ENCODE measurements around the gene DHX16.
"Not testable (repeated sequence)": the region's sequence is repeated elsewhere in the genome, so short reads cannot be mapped to it uniquely, and the experiment has no call there.

The DHX16 gene

DNA sequence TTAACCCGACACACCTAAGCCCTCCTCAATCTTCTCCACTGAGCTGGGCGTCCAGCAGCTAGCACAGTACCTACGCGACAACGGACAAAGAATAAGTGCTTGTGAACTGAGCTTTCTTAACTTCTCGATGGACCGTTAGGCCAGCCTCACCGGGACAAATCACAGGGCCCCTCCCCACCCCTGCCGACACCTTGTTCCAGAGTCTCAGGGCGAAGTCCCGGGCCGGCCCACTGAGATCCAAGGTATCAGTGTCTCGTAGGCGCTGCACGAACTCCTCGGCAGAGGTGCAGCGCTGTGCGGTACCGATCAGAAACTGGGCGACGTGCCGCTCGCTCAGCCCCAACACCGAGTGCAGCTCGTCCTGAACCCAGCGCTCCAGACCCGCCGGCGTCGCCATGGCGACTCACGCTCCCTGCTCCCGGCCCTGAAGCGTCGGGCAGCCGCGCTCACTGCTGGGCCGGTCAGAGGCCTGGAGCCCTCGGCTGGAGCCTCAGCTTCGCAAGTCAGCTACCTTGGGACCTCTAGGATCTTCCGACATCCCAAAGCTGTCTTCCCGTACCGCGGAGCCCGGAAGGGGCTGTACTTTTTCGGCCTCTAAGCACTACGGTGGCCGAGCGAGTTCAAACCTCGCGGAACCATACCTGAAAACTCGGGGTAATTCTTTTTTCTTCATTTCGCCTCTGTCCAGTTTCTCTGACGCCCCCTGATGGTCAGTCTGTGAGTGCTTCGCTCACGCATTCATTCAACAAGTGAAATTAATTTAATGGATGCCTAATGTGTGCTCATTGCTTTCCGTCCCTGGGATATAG, at the start of gene DHX16:
DHX16 (minus strand) TSS at position 562 of the 809 bp plus-strand sequence; CDS start at position 397, 165 bp downstream.
- DNase-seq: peak; percentile 80

- not testable (repeated sequence) for DNase-seq
Observed at GRCh38 chr6:30722025-30722279, 49.1 kb upstream of the DHX16 start.

DNA sequence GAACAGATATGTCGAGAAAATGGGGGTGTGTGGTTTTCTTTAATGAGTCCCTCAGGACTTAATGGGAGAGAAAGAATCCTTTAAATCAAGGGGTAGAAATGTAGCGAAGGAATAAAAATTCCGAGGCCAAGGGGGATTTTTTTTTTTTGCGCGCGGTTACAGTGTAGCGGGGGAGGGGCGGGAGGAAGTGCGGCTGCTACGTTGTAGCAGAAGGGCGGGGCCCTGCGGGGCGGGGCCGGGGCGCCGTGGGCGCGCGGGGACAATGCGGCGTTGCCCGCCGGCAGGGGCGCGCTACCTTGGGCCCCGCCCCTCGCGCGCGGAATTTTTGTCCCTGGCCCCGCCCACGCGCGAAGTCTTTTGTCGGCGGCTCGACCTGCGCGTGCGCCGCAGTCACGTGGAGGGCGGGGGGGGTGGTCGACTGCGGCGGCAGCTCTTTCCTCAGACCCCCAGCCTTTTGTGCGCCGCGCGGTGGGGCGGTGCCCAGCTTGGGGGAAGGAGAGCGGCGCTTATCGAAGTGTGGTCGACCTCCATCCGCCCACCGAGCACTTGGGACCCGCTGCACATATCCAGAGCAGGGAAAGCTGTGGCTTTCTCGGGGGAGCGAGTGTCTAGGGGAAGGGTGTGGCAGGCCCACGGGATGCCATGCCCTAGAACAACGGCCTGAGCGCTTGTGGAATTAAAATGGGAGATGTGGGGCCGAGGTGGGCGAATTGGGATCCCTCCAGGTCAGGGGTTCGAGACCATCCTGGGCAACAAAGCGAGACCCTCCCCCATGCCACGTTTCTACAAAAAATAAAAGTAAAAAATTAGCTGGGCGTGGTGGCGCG, 48.6 kb upstream of the DHX16 start:
- no peak for DNase-seq

DNA sequence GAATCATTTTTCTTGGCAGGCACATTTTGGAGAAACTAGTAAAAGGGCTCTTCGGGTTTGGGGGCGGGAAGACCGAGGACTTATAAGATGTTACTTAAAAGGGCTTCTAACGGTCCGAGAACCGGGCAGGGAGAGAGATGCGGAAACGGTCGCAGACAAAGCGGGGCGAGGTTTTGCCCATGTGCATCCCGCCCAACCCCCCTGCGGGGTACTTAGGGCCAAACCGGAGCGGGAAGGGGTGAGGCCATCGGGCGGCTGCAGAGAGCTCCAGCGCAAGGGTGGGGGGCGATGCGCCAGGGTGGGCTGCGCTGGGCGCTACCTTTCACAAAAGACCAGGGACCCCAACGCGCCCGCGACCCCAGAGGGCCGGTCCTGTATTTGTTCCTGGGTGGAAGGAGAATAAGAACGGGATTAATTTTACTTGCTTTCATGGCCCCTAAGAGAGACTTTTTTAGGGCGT, 48.0 kb upstream of the DHX16 start:
- DNase-seq: no peak

DNA sequence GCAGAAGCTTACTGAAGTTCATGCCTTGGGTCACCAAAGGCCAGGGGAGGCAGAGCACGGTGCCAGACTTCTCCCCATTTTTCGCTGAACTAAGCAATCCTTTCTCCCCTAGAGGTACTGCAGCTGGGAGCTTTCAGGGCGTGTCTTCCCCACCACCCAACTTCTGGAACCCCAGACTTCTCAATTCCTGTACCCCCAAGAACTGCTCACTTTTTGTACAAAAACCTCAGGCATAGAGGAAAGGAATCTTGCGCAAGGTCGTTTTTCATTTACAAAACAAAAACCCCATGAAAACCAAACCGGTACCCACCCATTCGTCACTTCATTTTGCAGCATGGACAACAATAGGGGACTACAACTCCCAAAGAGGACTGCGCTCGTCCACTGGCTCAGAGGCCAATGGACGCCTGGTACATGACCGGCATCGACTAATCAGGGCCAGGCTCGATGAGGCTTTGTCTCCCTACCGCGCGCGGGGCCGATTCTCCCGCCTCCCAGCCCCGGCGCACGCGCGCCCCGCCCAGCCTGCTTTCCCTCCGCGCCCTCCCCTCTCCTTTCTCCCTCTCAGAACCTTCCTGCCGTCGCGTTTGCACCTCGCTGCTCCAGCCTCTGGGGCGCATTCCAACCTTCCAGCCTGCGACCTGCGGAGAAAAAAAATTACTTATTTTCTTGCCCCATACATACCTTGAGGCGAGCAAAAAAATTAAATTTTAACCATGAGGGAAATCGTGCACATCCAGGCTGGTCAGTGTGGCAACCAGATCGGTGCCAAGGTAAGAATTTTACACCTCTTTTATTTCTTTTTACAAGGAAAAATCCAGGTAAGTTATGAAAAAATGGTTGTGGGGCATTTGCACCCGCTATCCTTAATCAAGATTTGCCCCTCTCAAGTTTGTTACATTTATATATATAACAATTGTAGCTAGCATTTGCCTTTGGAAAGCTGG, 47.3 kb upstream of the DHX16 start, which contains the start of gene TUBB:
TUBB (plus strand) TSS at position 562 of the 947 bp plus-strand sequence; CDS start at position 717, 155 bp downstream.
- peak; percentile 98 for DNase-seq

DNA sequence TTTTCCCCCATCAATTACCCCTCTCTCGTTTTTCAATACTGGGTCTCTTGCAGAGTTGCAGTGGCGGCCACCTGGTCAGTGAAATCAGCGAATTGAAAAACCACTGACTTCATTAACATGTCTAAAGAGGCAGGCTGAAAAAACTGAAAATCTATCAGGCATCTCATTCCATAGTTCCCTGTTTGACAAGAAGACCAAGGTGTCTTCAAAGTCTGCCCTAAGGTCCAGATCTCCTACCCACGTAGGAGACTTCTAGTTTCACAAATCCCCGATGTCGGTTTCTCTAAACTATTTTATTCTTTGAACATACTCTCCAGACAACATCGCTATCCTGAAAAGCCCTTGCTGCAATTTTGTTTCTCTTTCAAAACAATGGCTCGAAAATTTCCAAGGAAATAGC, 46.5 kb upstream of the DHX16 start:
- no peak for DNase-seq

- DNase-seq: not testable (repeated sequence)
Observed at GRCh38 chr6:30717845-30718720, 45.3 kb upstream of the DHX16 start.

DNA sequence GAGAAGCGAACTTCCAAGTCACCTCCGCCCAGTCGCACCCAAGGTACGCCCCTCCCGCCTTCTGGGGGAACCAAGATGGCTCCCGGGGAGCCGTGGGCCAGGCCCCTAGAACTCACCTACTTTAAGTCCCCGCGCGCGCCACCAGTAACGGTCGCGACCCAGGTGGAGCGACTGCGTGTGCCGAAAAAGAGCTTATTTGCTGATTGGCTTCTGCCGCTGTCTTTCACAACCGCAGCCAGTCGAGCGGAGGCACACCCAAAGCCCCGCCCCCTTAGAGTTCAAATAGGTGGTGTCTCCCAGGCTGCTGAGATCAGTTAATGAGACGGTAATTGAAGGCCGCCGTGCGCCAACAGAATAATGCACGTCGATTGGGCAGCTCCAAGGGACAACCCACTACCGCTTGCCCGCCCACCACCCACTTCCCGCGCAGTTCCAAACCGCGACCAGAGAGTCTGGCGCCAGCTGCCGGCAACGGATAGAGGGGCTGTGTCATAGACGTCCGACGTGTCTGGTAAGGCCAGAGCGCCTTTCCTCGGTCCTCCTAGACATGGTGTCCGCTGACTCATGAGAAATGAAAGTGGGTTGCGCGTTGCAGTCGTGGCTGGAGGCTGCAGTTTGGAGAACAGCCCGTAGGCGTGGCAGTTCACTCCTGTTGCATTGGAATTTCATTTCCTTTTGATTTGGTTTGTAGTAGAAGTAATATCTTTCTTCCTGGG, 44.5 kb upstream of the DHX16 start, which contains the start of gene MDC1:
MDC1 (minus strand) TSS at position 153 of the 716 bp plus-strand sequence. CDS start 2,106 bp downstream, outside the sequence.
- peak; percentile 97 for DNase-seq

DNA sequence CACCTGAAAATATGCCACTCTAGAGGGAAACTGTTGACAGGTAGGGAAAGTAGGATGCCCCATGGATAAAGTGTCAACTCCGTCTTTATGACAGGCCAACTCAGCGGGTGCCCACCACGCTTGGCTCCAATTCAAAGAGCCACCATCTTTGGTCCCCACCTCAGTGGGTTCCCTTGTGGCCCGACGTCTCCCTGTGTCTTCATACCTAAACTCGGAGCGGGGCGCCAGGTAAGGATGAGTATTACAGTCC, 44.0 kb upstream of the DHX16 start:
- DNase-seq: no peak

GRCh38 chr6:30714263-30714662, 41.5 kb upstream of the DHX16 start:
- DNase-seq: no peak

DNA sequence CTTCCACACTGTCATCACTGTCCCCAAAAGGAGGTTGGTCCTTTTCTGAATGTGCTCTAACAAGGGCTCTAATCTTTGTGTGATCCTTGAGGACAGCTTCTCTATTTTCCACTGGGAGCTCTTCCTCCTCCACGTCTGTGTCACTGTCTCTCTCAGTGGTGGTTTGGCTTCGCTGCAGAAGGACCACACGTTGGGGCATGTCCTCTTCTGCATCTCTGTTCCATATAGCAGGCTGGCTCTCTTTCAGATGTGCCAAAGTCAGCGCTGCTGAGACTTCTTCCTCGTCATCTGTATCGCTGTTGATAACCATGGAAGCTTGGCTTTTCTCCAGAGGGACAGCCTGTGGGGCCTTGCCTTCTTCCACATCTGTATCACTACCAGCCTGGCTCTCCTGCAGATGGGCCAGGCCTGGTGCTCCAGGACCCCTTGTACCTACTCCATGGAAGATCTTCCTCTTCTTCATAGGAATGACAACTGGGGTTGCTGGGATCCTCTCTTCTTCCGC, 39.7 kb upstream of the DHX16 start:
- no peak for DNase-seq

GRCh38 chr6:30711758-30712380, 39.1 kb upstream of the DHX16 start:
- no peak for DNase-seq

DNA sequence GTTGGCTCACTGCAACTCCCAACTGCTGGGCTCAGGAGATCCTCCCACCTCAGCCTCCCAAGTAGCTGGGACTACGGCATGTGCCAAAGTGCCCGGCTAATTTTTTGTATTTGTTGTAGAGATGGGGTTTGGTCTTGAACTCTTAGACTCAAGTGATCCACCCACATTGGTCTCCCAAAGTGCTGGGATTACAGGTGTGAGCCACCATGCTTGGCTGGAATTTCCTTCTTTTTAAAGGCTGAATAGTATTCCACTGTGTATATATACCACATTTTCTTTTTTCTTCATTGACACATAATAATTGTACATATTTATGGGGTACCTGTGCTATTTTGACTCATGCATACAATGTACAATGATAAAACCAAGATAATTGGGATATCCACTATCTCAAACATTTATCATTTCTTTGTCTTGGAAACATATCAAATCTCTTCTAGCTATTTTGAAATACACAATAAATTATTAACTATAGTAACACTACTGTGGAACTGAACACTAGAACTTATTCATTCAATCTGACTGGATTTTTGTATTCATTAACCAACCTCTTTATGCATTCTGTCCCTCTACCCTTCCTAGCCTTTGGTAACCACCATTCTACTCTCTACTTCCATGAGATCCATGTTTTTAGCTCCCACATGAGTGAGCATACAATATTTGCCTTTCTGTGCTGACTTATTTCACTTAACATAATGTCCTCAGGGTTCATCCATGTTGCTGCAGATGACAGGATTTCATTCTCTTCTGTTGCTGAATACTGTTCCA, 36.5 kb upstream of the DHX16 start:
- no peak for DNase-seq

DNA sequence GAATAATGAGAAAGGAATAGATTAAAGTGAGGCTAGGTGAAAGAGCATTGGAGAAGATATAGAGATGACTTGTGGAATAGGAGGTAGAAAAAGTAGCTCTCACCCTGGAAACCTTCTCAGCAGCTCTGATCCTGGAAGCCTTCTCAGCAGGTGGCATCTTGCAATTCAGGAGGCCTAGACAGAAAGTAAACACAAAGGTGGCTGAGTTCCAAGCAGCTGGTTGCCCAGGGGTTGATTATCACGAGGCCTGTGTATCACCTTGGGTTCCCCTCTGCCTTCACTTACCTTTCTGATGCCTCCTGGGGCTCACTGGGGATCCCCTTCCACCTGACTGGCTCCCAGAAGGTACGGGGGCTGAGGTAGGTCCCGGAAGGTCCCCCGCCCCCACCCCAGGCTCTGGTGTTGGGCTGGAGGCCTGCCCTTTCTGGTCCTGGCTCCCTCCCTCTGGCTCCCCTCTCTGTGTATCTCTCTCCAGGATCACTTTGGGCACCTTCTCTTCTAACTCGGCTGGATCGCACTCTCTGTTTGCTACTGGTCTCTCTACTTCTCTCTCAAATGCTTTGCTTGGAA, 34.6 kb upstream of the DHX16 start:
- peak; percentile 58 for DNase-seq

DNA sequence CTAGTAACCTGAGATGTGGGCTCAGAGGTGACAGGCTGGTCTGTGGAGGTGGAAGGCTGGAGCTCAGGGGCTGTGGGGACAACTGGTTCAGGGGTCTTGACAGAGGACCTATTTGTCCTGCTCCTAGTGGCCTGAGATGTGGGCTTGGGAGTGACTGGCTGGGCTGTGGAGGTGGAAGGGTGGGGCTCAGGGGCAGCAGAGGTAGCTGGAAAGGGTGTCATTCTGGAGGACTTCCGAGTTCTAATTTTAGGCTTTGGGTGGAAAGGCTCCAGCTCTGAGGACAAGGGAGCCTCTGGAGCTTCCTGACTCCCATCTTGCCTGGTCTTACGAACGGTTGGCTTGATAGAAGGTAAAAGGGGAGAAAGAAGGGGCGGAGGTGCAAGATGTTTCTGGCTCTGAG, 32.8 kb upstream of the DHX16 start:
- DNase-seq: no peak

- DNase-seq: no peak
Observed at GRCh38 chr6:30703821-30704220, 31.0 kb upstream of the DHX16 start.

- no peak for DNase-seq
Observed at GRCh38 chr6:30703011-30703410, 30.2 kb upstream of the DHX16 start.

DNA sequence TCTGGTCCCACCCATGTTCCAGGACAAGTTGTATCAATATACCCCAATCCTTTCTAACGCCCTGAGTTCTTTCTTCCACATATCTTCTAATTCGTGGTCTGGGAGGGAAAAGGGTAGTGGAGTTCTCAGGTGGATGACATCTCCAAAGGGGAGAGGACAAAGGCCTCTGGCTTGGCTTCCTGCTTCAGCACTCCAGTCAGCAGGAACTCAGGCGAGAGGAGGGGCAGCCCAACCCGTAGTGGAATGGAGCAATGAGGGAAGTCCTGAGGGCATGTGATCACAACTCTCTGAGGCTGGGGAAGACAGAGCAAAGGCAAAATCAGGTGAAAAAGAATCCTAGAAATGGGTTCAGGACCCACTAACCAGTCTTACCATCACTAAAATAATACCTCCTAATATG, 27.5 kb upstream of the DHX16 start:
- no peak for DNase-seq

- DNase-seq: no peak
Observed at GRCh38 chr6:30696432-30696831, 23.6 kb upstream of the DHX16 start.

Measured in NCI-H2081 treated with DMSO at 0.1 percent for 48 hours (cell line).